ENCODE data around the gene NCS1. TPM values are rescaled to one million over a fixed set of nuclear protein-coding genes. Genes with fewer than 3 reads are reported as not detected.

NCS1 gene
- total and polyA plus RNA-seq, 2 donors (not counting 1 experiment from before 2014, with no cell fraction given): 44.9 to 52.0 TPM

- H3K27ac ChIP-seq (ENCODE audit: insufficient read depth, low read length): peak overlapping the region; percentile 74
- TF ChIP-seq CTCF (conservative IDR thresholded peaks at IDR 0.05 in 1 of 2, IDR thresholded peaks at IDR 0.05 in 1 of 2; ENCODE audit: low read depth in 1 of 2, low read length in 2 of 2) (no peak), EZH2 (IDR thresholded peaks at IDR 0.05; ENCODE audit: low read length, missing control alignments) (no peak)
- peak overlapping the region; percentile 75 for H3K4me2 ChIP-seq (ENCODE audit: extremely low read depth, insufficient read depth, low read length)
- H3K4me1 ChIP-seq (ENCODE audit: control insufficient read depth, extremely low read depth, insufficient read depth, low read length): peaks cover 33% of the 10 kb centered on the region
- no peaks in the 10 kb centered on the region for H3K9me3 ChIP-seq (ENCODE audit: control insufficient read depth, insufficient read depth, low read depth, low read length)
- H3K27me3 ChIP-seq (ENCODE audit: control insufficient read depth, insufficient read depth, low read length): no peaks in the 10 kb centered on the region
- H3K9ac ChIP-seq (ENCODE audit: insufficient read depth, low read length): peak overlapping the region; percentile 45
- peak in 1 of 2 donors; percentile 47 for DNase-seq (ENCODE audit: low read depth in 2 of 2)
- no peaks in the 10 kb centered on the region for H4K20me1 ChIP-seq (ENCODE audit: control insufficient read depth, extremely low read depth, insufficient read depth, low read length)
- no peaks in the 10 kb centered on the region for H3K36me3 ChIP-seq (ENCODE audit: control insufficient read depth, insufficient read depth, low read length)
- no peak overlapping the region for H2AFZ ChIP-seq (ENCODE audit: low read length)
- H3K79me2 ChIP-seq (ENCODE audit: control insufficient read depth, insufficient read depth, low read length): peaks cover 72% of the 10 kb centered on the region
- H3K4me3 ChIP-seq (replicated peaks in 1 of 4; ENCODE audit: control extremely low read depth in 1 of 4, insufficient read depth in 1 of 4, low read depth in 3 of 4, low read length in 4 of 4): peak overlapping the region in 1 of 4 experiments; percentile 22
Observed at GRCh38 chr9:130186051-130186450, 13.8 kb downstream of the NCS1 start.

GRCh38 chr9:130186839-130187522 is 14.8 kb downstream of the NCS1 start:
- Histone ChIP-seq H3K4me1 (ENCODE audit: control insufficient read depth, extremely low read depth, insufficient read depth, low read length) (peaks cover 33% of the 10 kb centered on the region), H3K27me3 (ENCODE audit: control insufficient read depth, insufficient read depth, low read length) (no peaks in the 10 kb centered on the region), H3K4me2 (ENCODE audit: extremely low read depth, insufficient read depth, low read length) (peak overlapping the region; percentile 60), H3K9ac (ENCODE audit: insufficient read depth, low read length) (no peak overlapping the region), H3K27ac (ENCODE audit: insufficient read depth, low read length) (no peak overlapping the region), H3K4me3 (replicated peaks in 1 of 4; ENCODE audit: control extremely low read depth in 1 of 4, insufficient read depth in 1 of 4, low read depth in 3 of 4, low read length in 4 of 4) (no peak overlapping the region), H3K79me2 (ENCODE audit: control insufficient read depth, insufficient read depth, low read length) (peaks cover 71% of the 10 kb centered on the region), H2AFZ (ENCODE audit: low read length) (no peak overlapping the region), H3K9me3 (ENCODE audit: control insufficient read depth, insufficient read depth, low read depth, low read length) (no peaks in the 10 kb centered on the region), H3K36me3 (ENCODE audit: control insufficient read depth, insufficient read depth, low read length) (no peaks in the 10 kb centered on the region), H4K20me1 (ENCODE audit: control insufficient read depth, extremely low read depth, insufficient read depth, low read length) (no peaks in the 10 kb centered on the region)
- TF ChIP-seq CTCF (conservative IDR thresholded peaks at IDR 0.05 in 1 of 2, IDR thresholded peaks at IDR 0.05 in 1 of 2; ENCODE audit: low read depth in 1 of 2, low read length in 2 of 2) (no peak), EZH2 (IDR thresholded peaks at IDR 0.05; ENCODE audit: low read length, missing control alignments) (no peak)
- DNase-seq (ENCODE audit: low read depth in 2 of 2): peak; percentile 42 to 61

DNA sequence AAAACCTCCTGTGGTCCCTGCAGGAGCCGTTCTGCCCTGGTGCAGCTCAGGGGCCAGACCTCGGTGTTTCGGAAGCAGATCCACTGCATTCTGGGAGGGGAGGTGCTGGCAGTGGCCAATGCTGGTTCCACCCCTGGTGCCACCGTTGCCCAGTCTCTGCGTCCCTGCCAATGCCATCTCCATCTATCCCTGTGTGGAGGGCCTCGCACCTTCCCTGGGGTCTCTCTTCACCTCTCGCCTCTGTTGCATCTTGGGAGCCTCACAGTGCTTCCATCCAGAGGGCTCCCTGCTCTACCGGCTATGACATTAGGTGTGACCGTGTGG is 15.3 kb downstream of the NCS1 start:
- H2AFZ ChIP-seq (ENCODE audit: low read length): no peak overlapping the region
- H3K79me2 ChIP-seq (ENCODE audit: control insufficient read depth, insufficient read depth, low read length): peaks cover 71% of the 10 kb centered on the region
- no peaks in the 10 kb centered on the region for H3K27me3 ChIP-seq (ENCODE audit: control insufficient read depth, insufficient read depth, low read length)
- no peak for DNase-seq (ENCODE audit: low read depth in 2 of 2)
- no peaks in the 10 kb centered on the region for H4K20me1 ChIP-seq (ENCODE audit: control insufficient read depth, extremely low read depth, insufficient read depth, low read length)
- H3K4me3 ChIP-seq (replicated peaks in 1 of 4; ENCODE audit: control extremely low read depth in 1 of 4, insufficient read depth in 1 of 4, low read depth in 3 of 4, low read length in 4 of 4): no peak overlapping the region
- peaks cover 33% of the 10 kb centered on the region for H3K4me1 ChIP-seq (ENCODE audit: control insufficient read depth, extremely low read depth, insufficient read depth, low read length)
- no peak overlapping the region for H3K9ac ChIP-seq (ENCODE audit: insufficient read depth, low read length)
- H3K9me3 ChIP-seq (ENCODE audit: control insufficient read depth, insufficient read depth, low read depth, low read length): no peaks in the 10 kb centered on the region
- no peak overlapping the region for H3K27ac ChIP-seq (ENCODE audit: insufficient read depth, low read length)
- no peak for TF ChIP-seq EZH2 (IDR thresholded peaks at IDR 0.05; ENCODE audit: low read length, missing control alignments)
- no peak for TF ChIP-seq CTCF (conservative IDR thresholded peaks at IDR 0.05 in 1 of 2, IDR thresholded peaks at IDR 0.05 in 1 of 2; ENCODE audit: low read depth in 1 of 2, low read length in 2 of 2)
- H3K36me3 ChIP-seq (ENCODE audit: control insufficient read depth, insufficient read depth, low read length): no peaks in the 10 kb centered on the region
- H3K4me2 ChIP-seq (ENCODE audit: extremely low read depth, insufficient read depth, low read length): peak overlapping the region; percentile 60

Data from fibroblast of lung (primary cell).